RWPE2 (cell line): ENCODE results near the gene ULBP1.
A peak's percentile ranks its signal among the peaks of the same experiment; 100 is the strongest.
"Not testable (repeated sequence)": the region's sequence is repeated elsewhere in the genome, so short reads cannot be mapped to it uniquely, and the experiment has no call there.

Experiments
- ATAC-seq: fragments of 200-7000 bp; cut with Tn5 transposase; 3 replicates; pipeline ENCODE4 v1.9.1; 2021; ENCODE audit warnings: low read depth
- DNase-seq: peaks from one replicate; pipeline ENCODE4 v3.0.0-alpha.2; 2020; ENCODE audit warnings: low spot score
- H3K27ac ChIP-seq: fragments of 450-650 bp; 2 replicates; pipeline ENCODE4 v1.5.1; 2017; ENCODE audit warnings: mild to moderate bottlenecking; ENCODE audit not compliant: poor library complexity, severe bottlenecking
- H3K27me3 ChIP-seq: fragments of 250-450 bp; sonication (Bioruptor Pico); 2 replicates; pipeline ENCODE4 v1.5.1; 2021; ENCODE audit warnings: mild to moderate bottlenecking, moderate library complexity; ENCODE audit not compliant: insufficient read depth, poor library complexity, severe bottlenecking
- H3K36me3 ChIP-seq: fragments of 250-450 bp; sonication (Bioruptor Pico); 2 replicates; pipeline ENCODE4 v1.5.1; 2020; ENCODE audit warnings: low read depth, mild to moderate bottlenecking, moderate library complexity
- H3K4me1 ChIP-seq: fragments of 250-450 bp; sonication (Bioruptor Pico); 2 replicates; pipeline ENCODE4 v1.5.1; 2021; ENCODE audit warnings: mild to moderate bottlenecking, moderate library complexity; ENCODE audit not compliant: insufficient read depth, poor library complexity, severe bottlenecking
- H3K4me3 ChIP-seq: fragments of 250-450 bp; sonication (Bioruptor Pico); 2 replicates; pipeline ENCODE4 v1.5.1; 2021; ENCODE audit warnings: mild to moderate bottlenecking, moderate library complexity; ENCODE audit not compliant: severe bottlenecking
- H3K9me3 ChIP-seq: fragments of 250-450 bp; sonication (Bioruptor Pico); 2 replicates; pipeline ENCODE4 v1.5.1; 2021; ENCODE audit warnings: mild to moderate bottlenecking, moderate library complexity; ENCODE audit not compliant: severe bottlenecking
- TF ChIP-seq, protein P1 (sequence below): fragments of 450-650 bp; IDR thresholded peaks from one replicate; pipeline ENCODE4 v1.5.1; 2017; ENCODE audit warnings: mild to moderate bottlenecking, moderate library complexity; ENCODE audit not compliant: poor library complexity, severe bottlenecking

The ULBP1 gene

DNA sequence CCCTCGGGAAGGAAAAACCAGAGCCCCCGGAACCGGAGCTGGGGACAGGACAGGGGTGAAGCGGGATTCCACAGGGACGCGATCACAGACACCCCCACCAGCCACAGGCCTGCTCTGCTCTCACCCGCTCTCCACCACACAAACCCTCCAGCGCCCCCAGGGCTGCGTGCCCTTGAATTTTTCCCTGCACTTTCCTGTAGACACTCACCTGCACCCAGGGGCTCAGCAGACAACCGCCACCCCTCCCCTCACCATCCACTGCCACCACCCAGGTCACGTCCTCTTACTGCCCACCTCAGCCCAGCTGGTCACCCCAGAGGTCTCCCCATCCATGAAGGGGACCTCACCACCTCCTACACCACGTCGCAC, 21.3 kb upstream of the ULBP1 start:
- no peaks in the 10 kb centered on the region for H3K27me3 ChIP-seq
- ATAC-seq (peak; percentile 1; the same call in 1 of the 3 replicates), DNase-seq (no peak)
- H3K36me3 ChIP-seq: no peaks in the 10 kb centered on the region
- H3K9me3 ChIP-seq: no peaks in the 10 kb centered on the region
- H3K27ac ChIP-seq: peak overlapping the region; percentile 19
- no peaks in the 10 kb centered on the region for H3K4me1 ChIP-seq
- TF ChIP-seq, protein P1, sequence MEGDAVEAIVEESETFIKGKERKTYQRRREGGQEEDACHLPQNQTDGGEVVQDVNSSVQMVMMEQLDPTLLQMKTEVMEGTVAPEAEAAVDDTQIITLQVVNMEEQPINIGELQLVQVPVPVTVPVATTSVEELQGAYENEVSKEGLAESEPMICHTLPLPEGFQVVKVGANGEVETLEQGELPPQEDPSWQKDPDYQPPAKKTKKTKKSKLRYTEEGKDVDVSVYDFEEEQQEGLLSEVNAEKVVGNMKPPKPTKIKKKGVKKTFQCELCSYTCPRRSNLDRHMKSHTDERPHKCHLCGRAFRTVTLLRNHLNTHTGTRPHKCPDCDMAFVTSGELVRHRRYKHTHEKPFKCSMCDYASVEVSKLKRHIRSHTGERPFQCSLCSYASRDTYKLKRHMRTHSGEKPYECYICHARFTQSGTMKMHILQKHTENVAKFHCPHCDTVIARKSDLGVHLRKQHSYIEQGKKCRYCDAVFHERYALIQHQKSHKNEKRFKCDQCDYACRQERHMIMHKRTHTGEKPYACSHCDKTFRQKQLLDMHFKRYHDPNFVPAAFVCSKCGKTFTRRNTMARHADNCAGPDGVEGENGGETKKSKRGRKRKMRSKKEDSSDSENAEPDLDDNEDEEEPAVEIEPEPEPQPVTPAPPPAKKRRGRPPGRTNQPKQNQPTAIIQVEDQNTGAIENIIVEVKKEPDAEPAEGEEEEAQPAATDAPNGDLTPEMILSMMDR: peak; percentile 14
- H3K4me3 ChIP-seq: peak overlapping the region; percentile 56

DNA sequence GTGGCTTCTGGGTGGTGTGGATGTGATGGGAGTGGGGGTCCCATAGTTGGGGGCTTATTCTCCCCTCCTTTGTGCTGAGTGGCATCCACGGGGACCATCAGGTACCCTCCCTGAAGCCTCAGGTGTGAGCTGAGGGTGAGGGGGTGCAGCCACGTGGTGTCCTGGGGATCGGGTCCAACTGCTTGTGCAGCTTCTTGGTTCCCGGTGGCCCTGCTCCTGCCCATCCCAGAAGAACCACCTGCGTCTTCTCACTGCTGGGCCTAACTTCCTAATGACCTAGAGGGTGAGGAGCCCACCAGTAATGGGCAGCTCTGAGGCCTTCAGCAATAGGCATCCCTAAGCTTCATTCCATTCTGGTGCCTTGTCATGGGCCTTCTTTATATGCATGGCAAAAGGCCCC, 20.4 kb upstream of the ULBP1 start:
- H3K9me3 ChIP-seq, H3K27ac ChIP-seq, H3K4me3 ChIP-seq, H3K27me3 ChIP-seq, H3K4me1 ChIP-seq, H3K36me3 ChIP-seq, ATAC-seq, DNase-seq: not testable (repeated sequence)

DNA sequence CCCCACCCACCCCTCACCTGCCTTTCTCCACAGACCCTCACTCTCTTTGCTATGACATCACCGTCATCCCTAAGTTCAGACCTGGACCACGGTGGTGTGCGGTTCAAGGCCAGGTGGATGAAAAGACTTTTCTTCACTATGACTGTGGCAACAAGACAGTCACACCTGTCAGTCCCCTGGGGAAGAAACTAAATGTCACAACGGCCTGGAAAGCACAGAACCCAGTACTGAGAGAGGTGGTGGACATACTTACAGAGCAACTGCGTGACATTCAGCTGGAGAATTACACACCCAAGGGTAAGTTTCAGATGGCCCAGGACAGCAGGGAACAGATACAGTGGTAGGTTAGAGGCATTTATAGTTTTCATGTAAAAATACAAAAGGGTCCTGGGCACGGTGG, 18.5 kb upstream of the ULBP1 start:
- not testable (repeated sequence) for DNase-seq, H3K27ac ChIP-seq, ATAC-seq, H3K27me3 ChIP-seq, H3K9me3 ChIP-seq, H3K4me1 ChIP-seq, H3K4me3 ChIP-seq, H3K36me3 ChIP-seq

DNA sequence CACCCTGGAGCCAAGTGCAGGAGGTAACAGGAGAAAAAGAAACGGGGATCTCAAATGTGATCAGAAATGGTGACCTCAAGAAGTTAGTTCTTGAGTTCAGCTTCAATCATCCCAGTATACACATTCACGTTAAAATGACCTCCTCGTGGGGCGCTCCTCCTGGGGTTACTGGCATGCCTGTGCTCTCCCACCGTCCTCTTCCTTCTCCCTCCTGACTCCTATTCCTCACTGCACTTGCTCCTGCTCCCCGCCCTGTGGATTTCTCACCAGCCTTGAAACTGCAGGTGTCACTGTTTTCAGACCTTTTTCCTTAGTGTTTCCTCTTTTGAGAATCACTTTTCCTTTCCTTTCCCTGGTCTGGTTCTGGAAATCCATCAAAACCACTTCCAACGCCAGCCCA, 17.1 kb upstream of the ULBP1 start:
- not testable (repeated sequence) for H3K36me3 ChIP-seq, H3K9me3 ChIP-seq, H3K4me1 ChIP-seq, ATAC-seq, H3K4me3 ChIP-seq, H3K27me3 ChIP-seq, H3K27ac ChIP-seq, DNase-seq

DNA sequence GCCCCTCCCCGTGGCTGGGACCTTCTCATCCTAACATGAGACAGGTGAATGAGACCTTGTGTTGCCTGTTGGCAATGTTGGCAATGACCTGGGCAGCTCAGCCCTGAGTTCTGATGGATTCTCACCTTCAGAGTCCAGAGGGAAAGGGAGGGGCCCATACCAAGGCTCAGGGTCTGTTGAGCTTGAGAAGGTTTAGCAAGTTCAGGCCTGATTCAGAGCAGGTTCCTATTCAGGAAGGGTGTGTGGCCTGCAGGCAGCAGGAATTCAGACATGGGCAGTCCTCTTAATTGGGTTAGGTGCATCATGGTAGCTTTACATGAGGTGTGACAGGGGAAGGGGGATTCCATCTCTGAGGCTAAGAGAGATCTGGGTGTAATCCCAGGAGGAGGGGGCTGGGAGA, 16.2 kb upstream of the ULBP1 start:
- not testable (repeated sequence) for H3K4me1 ChIP-seq, H3K27ac ChIP-seq, H3K4me3 ChIP-seq, H3K9me3 ChIP-seq, H3K36me3 ChIP-seq, H3K27me3 ChIP-seq, DNase-seq
- peak; percentile 73 for ATAC-seq

DNA sequence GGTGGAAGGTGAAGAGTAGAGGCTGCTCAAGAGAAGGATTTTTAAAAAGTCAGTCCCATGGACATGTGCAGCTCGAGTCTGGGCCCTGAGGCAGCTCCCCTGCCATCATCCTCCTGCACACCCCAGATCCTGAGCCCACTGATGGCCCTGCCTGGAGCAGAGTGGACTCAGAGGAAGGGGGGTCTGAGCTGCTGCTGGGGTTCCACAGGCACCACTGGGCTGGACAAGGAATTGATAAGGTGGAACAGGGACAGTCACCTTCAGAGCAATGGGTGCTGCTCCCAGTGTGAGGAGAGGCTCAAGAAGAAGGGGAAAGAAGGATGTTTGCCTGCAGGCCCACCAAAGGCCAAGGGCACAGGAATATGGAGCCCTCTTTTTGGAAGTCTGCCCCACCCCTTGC, 15.7 kb upstream of the ULBP1 start:
- H3K9me3 ChIP-seq: no peaks in the 10 kb centered on the region
- peaks cover under 1% of the 10 kb centered on the region for H3K4me1 ChIP-seq
- no peak overlapping the region for H3K27ac ChIP-seq
- DNase-seq (no peak), ATAC-seq (no peak)
- H3K27me3 ChIP-seq: no peaks in the 10 kb centered on the region
- no peaks in the 10 kb centered on the region for H3K36me3 ChIP-seq
- TF ChIP-seq, protein P1: no peak
- no peak overlapping the region for H3K4me3 ChIP-seq

DNA sequence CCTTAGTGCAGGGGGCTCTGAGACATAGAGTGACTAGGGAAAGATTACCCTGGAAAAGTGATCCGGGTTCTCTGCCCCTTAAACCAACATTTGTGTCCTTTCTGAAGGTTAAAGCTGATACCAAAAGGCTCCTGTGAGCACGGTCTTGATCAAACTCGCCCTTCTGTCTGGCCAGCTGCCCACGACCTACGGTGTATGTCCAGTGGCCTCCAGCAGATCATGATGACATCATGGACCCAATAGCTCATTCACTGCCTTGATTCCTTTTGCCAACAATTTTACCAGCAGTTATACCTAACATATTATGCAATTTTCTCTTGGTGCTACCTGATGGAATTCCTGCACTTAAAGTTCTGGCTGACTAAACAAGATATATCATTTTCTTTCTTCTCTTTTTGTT, 15.1 kb upstream of the ULBP1 start:
- DNase-seq: no peak
- peaks cover 3% of the 10 kb centered on the region for H3K27me3 ChIP-seq
- no peaks in the 10 kb centered on the region for H3K36me3 ChIP-seq
- no peak overlapping the region for H3K27ac ChIP-seq
- H3K4me3 ChIP-seq: no peak overlapping the region
- no peak for ATAC-seq
- peaks cover 6% of the 10 kb centered on the region for H3K4me1 ChIP-seq
- H3K9me3 ChIP-seq: no peaks in the 10 kb centered on the region
- TF ChIP-seq, protein P1: no peak
